ENCODE data around the gene CCL7.

GRCh38 chr17:34319039-34319483 lies 49.0 kb downstream of the CCL7 start, which contains the start of gene CCL8:
- TF ChIP-seq POLR2AphosphoS5 (IDR thresholded peaks at IDR 0.05; ENCODE audit: low read depth, low read length) (no peak), POLR2A (IDR thresholded peaks at IDR 0.05; ENCODE audit: low read depth, low read length) (no peak), TAF1 (IDR thresholded peaks at IDR 0.05; ENCODE audit: low read depth, low read length) (no peak), SPI1 (IDR thresholded peaks at IDR 0.05; ENCODE audit: low read depth, low read length) (no peak), PAX5 (IDR thresholded peaks at IDR 0.05; ENCODE audit: insufficient read depth, low read length, severe bottlenecking) (no peak)

All from GM12891 (cell line).